Pancreas (tissue), 10 donors: ENCODE measurements around the gene NR6A1. TPM values are rescaled to one million over a fixed set of nuclear protein-coding genes. Genes with fewer than 3 reads are reported as not detected.

Experiments used
- ATAC-seq, 4 donors: fragments of 200-7000 bp; cut with Tn5 transposase; one replicate each; pipeline versions ENCODE4 v1.8.0 to v1.9.1; 2020; ENCODE audit warnings: mild to moderate bottlenecking in 4 of 4, moderate library complexity in 4 of 4
- DNase-seq, 6 donors: peaks; one replicate each; pipeline ENCODE4 v3.0.0-alpha.2; 2020
- FAIRE-seq: peaks from 2 replicates; lab custom pipeline; 2012; peaks lifted over from hg19 to GRCh38; lab: Jason Lieb, UNC
- H3K27ac ChIP-seq, 4 donors: fragments of 200-600 bp; sonication (generic); 1 replicate in 3 of 4; 2 replicates in 1 of 4; pipeline versions ENCODE4 v1.5.0 to v1.8.0; 2020
- H3K27me3 ChIP-seq, 4 donors: fragments of 200-600 bp; one replicate each; pipeline ENCODE4 v1.8.0; 2021
- H3K36me3 ChIP-seq, 3 donors: fragments of 200-600 bp; sonication (generic) in 1 of 3; one replicate each; pipeline versions ENCODE4 v1.5.0 to v1.8.0; 2020 to 2021
- H3K4me1 ChIP-seq, 3 donors: fragments of 200-600 bp; one replicate each; pipeline ENCODE4 v1.8.0; 2021
- H3K4me3 ChIP-seq, 4 donors: fragments of 200-600 bp; sonication (generic) in 2 of 4; one replicate each; pipeline versions ENCODE4 v1.5.0 to v1.8.0; 2020 to 2021
- H3K9me3 ChIP-seq, 4 donors: fragments of 200-600 bp; one replicate each; pipeline ENCODE4 v1.8.0; 2021
- WGBS, 2 donors: extraction: QIAGEN DNeasy Blood & Tissue Kit; methylation state at CpG; one replicate each; pipeline ENCODE4 v1.1.7; 2013; 5-methylcytosine and 5-hydroxymethylcytosine counted together
- intact Hi-C, 3 donors: fragments of 100-400 bp; cut with DNase I; formaldehyde crosslinking; loops; one replicate each; pipeline versions ENCODE4 v1.11.1 to v1.14.2; 2022
- polyA plus RNA-seq, 2 donors: library from polyadenylated mRNA; stranded (reverse); fragments of 200-250 nt; gene quantifications; one replicate each; pipeline ENCODE4 v1.2.3, GENCODE V29; 2013
- total RNA-seq, 6 donors: library from RNA; stranded (reverse); fragmentation: NEBNext Ultra II Directional in 4 of 6; extraction: Animal tissue kit (Norgen Biotek cat#: 25700) in 4 of 6; gene quantifications; one replicate each; pipeline versions ENCODE4 v1.2.1 to v1.2.4, GENCODE V29; 2021 to 2023
- TF ChIP-seq, protein P1 (sequence below), 4 donors: fragments of 200-600 bp; sonication (generic) in 3 of 4; IDR thresholded peaks; one replicate each; pipeline versions ENCODE4 v1.5.0 to v1.8.0; 2021; ENCODE audit warnings: antibody characterized with exemption in 4 of 4
- donor health status: healthy with polysubstance abuse.
- donor health status: DM: no; HTN: no; CAD: no; lungs with moderate emphysema.
- donor health status: DM: no; HTN: no; CAD: no.
- donor health status: control.
- donor health status: control.
- donor health status: Bipolar disorder and iron deficiency.
- donor health status: DM: yes; HTN: yes; CAD: no.
- donor health status: DM: no; HTN: no; CAD: no.
- donor health status: DM: no; HTN: no; CAD: no.
- donor health status: DM: yes; HTN: yes; CAD: no.

NR6A1 gene
- total and polyA plus RNA-seq, 8 donors: 2.1 to 3.9 (median 2.6) TPM

- WGBS, 2 donors: 85 to 92% methylated on average over 1 of the region's 1 CpG
- ATAC-seq: no peak
These were observed 116.7 kb downstream of the NR6A1 start for GRCh38 chr9:124654431-124654830.

GRCh38 chr9:124652615-124653393, 118.3 kb downstream of the NR6A1 start:
- H3K9me3 ChIP-seq: no peaks in the 10 kb centered on the region
- WGBS, 2 donors: 49 to 50% methylated on average over 3 of the region's 3 CpGs
- FAIRE-seq (no peak), DNase-seq (peak in 1 of 6 donors; percentile 32), ATAC-seq (peak; percentile 68 to 79 (median 74))
- no peaks in the 10 kb centered on the region for H3K4me1 ChIP-seq
- H3K27ac ChIP-seq: peak overlapping the region in 1 of 4 donors; percentile 23
- intact Hi-C loops: no loop called here
- H3K36me3 ChIP-seq: no peaks in the 10 kb centered on the region
- H3K4me3 ChIP-seq: no peak overlapping the region
- H3K27me3 ChIP-seq: no peaks in the 10 kb centered on the region
- TF ChIP-seq, protein P1, sequence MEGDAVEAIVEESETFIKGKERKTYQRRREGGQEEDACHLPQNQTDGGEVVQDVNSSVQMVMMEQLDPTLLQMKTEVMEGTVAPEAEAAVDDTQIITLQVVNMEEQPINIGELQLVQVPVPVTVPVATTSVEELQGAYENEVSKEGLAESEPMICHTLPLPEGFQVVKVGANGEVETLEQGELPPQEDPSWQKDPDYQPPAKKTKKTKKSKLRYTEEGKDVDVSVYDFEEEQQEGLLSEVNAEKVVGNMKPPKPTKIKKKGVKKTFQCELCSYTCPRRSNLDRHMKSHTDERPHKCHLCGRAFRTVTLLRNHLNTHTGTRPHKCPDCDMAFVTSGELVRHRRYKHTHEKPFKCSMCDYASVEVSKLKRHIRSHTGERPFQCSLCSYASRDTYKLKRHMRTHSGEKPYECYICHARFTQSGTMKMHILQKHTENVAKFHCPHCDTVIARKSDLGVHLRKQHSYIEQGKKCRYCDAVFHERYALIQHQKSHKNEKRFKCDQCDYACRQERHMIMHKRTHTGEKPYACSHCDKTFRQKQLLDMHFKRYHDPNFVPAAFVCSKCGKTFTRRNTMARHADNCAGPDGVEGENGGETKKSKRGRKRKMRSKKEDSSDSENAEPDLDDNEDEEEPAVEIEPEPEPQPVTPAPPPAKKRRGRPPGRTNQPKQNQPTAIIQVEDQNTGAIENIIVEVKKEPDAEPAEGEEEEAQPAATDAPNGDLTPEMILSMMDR (IDR thresholded peaks at IDR 0.05): no peak

More at GRCh38 chr9:124654431-124654830, 116.7 kb downstream of the NR6A1 start:
- no peak overlapping the region for H3K27ac ChIP-seq
- no peaks in the 10 kb centered on the region for H3K27me3 ChIP-seq
- FAIRE-seq (no peak), DNase-seq (no peak)
- intact Hi-C loops: no loop called here
- no peaks in the 10 kb centered on the region for H3K9me3 ChIP-seq
- TF ChIP-seq, protein P1 (IDR thresholded peaks at IDR 0.05): no peak
- no peaks in the 10 kb centered on the region for H3K4me1 ChIP-seq
- H3K36me3 ChIP-seq: no peaks in the 10 kb centered on the region
- no peak overlapping the region for H3K4me3 ChIP-seq

- no peaks in the 10 kb centered on the region for H3K4me1 ChIP-seq
- H3K27me3 ChIP-seq: no peaks in the 10 kb centered on the region
- TF ChIP-seq, protein P1 (IDR thresholded peaks at IDR 0.05): no peak
- ATAC-seq (no peak), DNase-seq (no peak), FAIRE-seq (no peak)
- no peak overlapping the region for H3K4me3 ChIP-seq
- H3K27ac ChIP-seq: peak overlapping the region in 1 of 4 donors; percentile 23
- 74 to 85% methylated on average over 1 of the region's 1 CpG for WGBS, 2 donors
- no peaks in the 10 kb centered on the region for H3K9me3 ChIP-seq
- H3K36me3 ChIP-seq: no peaks in the 10 kb centered on the region
- intact Hi-C loops: no loop called here
These were observed 118.9 kb downstream of the NR6A1 start for GRCh38 chr9:124652203-124652602.

DNA sequence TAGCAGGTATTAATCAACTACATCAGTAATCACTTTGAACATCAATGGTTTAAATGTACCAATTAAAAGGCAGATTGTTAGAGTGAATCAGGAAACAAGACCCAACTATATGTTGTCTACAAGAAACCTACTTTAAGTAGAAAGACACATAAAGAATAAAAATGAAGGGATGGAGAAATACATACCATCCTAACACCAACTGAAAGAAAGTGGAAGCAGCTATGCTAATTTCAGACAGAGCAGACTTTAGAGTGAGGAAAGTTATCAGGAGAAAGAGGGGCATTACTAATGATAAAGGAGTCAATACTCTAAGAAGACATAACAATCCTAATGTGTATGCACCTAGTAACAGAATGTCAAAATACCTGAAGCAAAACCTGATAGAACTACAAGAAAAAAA, 125.8 kb downstream of the NR6A1 start:
- FAIRE-seq: no peak

More for the DNA sequence above, 125.8 kb downstream of the NR6A1 start:
- H3K4me1 ChIP-seq: no peaks in the 10 kb centered on the region
- DNase-seq (no peak), ATAC-seq (no peak)
- no peaks in the 10 kb centered on the region for H3K36me3 ChIP-seq
- no peaks in the 10 kb centered on the region for H3K27me3 ChIP-seq
- intact Hi-C loops: no loop called here
- no peak overlapping the region for H3K27ac ChIP-seq
- no peaks in the 10 kb centered on the region for H3K9me3 ChIP-seq
- TF ChIP-seq, protein P1 (IDR thresholded peaks at IDR 0.05): no peak
- no peak overlapping the region for H3K4me3 ChIP-seq
